Activated effector memory CD4-positive, alpha-beta T cell treated with Interleukin-2 at 50 U/mL for 16 hours (primary cell): ENCODE data around the gene HOXC12.

Source experiments
- DNase-seq: peaks from one replicate; pipeline ENCODE4 v3.0.0-alpha.2; 2020

The HOXC12 gene

DNA sequence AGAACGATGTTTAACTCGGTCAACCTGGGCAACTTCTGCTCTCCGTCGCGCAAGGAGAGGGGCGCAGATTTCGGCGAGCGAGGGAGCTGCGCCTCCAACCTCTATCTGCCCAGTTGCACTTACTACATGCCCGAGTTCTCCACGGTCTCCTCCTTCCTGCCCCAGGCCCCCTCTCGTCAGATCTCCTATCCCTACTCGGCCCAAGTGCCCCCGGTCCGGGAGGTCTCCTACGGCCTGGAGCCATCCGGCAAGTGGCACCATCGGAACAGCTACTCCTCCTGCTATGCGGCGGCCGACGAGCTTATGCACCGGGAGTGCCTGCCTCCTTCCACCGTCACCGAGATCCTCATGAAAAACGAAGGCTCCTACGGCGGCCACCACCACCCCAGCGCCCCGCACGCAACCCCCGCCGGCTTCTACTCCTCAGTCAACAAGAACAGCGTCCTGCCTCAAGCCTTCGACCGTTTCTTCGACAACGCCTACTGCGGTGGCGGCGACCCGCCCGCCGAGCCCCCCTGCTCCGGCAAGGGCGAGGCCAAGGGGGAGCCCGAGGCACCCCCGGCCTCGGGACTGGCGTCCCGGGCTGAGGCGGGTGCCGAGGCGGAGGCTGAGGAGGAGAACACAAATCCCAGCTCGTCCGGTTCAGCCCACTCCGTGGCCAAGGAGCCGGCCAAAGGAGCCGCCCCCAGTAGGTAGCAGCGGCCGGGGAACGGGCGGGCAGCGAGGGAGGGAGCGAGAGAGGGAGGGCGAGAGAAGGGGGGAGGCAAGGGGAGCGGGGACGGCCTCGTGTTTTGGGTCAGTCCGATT lies 18.7 kb downstream of the HOXC12 start:
- no peak for DNase-seq

DNA sequence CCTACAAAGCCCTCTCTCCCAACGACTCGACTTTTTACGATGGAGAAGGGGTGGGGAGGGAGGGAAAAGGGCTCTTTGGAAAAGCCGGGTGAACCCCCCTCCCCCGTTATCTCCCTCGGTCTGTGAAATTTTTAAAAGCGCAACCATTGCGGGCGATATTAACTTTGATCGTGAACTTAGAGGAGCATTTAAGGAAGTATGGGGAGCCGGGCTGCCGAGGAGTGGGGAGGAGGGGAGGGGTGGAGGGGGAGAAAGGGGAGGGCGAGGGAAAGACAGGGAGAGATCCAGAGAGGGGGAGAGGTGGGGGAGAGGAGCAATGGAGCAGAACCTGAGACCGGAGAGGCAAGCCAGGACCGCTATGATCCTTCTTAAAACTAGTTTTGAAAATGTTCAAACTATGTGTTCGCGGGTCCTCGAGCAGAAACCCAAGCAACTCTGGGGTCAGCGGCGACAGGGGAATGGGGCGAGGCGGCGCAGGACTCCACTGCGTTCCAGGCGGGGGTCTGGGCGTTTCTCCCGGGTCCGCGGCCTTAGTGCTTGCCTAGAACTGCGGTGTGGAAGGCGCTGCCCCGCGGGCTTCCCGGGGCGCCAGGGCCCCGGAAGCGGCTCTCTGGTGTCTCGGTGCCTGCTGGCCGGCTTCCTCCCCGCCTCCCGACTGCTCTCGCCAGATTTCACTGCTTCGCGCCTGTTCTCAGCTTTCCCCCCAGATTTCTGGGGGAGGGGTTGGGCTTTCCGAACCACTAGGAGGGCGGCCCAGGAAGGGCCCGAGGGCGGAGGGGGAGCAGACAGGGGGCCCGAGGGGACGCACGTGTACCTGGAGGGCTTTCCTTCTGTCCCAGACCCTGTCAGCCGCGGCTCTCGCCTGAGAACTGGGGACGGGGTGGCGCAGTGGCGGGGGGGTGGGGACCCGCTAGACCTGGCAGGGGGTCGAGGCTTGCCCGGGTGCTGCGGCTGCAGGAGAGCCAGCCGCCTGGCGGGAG lies 19.7 kb downstream of the HOXC12 start, which contains the start of gene HOTAIR:
Gene HOTAIR, minus strand, starts transcription at position 871 of the 980 bp plus-strand sequence.
- DNase-seq = no peak

DNA sequence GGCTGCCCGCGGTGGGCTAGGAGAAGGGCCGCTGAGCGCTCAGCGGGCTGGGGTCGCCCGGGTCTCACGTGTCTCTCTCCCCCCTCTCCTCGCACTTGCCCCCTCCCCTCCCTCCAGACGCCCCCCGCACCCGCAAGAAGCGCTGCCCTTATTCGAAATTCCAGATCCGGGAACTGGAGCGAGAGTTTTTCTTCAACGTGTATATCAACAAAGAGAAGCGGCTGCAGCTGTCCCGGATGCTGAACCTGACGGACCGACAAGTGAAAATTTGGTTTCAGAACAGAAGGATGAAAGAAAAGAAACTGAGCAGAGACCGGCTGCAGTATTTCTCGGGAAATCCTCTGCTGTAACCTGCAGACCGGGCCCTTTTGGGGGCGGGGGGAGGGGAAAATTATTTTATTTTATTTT lies 20.4 kb downstream of the HOXC12 start:
- DNase-seq = no peak

DNA sequence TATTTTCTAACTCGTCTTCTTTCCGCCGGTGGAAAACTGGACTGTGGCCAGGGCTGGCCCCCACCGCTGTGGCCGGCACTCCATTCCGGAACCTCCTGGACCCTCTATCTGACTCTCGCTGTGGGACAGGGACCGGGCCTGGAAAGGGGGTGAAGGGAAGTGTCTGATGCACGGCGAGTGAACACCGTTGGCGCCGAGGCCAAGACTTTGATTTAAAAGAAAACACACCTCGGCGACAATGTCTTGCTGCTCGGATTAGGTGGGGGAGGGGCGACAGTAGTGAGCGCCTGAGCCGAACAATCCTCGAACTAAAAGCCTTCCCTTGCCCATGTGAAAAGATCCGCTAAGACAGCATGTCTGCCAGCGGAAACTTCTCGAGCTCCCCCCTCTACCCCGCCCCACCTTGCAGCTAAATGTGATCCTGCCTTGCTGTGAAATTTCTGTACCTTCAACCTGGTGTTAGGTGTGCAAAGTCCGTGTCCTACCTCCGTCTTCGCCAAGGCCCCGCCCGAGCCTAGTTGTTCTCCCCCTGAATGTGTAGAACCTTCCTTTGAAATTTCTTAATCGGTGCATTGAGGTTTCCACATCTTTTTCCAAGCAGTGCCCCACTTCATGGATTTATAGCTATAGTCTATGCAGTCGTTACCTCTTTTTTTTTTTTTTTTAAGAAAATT lies 20.9 kb downstream of the HOXC12 start:
- no peak for DNase-seq

DNA sequence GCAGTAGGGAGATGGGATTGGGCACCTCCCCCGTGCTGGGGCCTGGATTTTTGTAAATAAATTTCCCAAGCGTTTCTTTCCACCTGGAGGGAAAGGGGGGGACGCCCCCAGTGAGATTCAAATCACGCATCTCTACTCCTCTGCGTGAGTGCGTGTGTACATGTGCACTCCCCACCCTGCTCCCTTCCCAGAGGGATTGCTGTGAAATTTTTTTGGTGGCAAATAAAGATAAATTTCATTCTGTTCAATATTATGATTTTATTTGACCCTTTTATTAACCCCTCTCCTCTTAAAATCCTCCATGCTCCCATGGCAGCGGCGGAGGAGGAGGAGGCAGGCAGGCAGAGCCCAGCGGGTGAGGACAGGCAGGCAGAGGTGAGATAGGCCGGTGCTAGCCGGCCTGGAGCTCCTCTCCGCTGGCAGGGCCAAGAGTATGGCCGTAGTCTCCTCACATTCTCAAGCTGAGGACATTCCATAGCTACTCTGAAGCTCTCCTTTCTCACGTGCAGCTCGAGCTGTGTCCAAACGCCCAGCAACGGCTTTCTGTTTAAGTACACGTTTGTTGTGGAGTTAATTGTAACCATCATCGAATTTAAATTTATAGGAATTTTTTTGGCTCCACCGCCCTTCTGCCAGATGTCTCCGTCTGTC lies 21.6 kb downstream of the HOXC12 start:
- no peak for DNase-seq

DNA sequence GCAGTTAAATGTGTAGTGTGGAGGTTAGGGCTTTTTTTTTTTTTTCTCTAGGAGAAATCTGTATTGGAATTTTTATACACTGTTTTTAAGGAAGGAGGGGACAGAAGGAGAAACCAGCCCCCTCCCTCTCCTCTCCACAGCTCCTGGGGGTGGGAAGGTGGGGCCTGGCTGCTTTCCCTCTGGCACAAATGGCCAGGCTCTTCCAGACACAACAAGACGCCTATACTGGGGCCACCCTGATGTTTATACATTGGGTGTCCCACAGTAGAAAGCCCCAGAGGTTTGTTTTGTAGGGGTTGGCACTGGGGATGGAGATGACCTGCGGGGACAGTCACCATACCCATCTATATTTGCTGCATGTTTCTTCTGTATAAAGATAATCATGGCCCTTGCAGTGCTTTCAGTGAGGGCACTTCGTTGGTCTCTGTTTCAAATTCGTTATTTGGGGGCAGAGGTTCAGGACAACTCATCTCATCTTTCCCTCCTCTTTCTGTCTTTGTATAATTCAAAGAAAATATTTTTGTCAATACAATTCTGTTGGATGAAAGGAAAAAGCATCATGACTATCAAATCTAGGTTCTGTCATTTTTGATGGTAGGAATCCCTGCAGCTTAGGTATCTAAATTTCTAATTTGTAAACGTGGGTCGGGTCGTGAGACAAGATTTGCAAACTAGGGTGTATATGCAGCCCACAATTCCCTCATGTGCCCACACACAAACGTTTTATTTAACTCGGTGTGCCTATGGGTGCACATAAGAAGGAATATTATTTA lies 22.3 kb downstream of the HOXC12 start:
- no peak for DNase-seq

DNA sequence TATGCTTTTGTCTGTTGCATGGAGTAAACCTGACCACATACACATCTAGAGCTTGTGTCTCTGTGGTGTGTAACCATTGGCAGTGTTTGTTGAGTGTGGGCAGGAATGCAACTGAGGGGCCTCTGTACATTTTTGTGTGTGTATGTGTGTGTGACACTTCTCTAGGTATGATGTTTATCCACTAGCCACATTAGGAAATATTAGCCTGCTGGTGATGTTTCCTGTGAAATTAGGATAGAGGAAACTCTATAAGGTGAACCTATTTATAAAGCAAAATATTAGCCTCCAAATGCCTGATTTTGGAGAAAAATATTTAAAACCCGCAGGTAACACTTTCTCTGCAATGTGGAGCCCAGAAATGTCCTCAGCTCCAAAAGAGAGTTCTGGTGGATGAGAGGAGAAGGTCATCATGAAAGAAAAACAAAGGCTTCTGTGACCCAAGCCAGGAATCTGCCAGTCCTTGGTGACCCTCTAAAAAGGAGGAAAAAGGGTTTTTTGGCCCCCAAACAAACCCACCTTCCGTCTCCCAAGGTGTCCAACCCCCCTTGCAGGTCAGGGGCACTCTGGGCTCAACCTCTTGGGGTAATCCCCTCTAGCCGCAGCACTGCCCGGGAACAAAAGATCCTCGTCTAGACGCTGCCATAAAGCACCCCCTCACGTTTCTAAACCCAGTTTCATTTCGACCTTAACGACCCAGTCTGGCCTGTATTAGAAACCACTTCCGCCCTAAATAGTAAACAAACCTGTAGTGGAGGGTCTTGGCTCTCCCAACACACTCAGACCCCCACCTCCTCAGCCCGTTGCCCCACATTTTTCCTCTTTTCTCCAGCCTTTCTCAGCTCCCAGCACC lies 23.1 kb downstream of the HOXC12 start:
- no peak for DNase-seq

DNA sequence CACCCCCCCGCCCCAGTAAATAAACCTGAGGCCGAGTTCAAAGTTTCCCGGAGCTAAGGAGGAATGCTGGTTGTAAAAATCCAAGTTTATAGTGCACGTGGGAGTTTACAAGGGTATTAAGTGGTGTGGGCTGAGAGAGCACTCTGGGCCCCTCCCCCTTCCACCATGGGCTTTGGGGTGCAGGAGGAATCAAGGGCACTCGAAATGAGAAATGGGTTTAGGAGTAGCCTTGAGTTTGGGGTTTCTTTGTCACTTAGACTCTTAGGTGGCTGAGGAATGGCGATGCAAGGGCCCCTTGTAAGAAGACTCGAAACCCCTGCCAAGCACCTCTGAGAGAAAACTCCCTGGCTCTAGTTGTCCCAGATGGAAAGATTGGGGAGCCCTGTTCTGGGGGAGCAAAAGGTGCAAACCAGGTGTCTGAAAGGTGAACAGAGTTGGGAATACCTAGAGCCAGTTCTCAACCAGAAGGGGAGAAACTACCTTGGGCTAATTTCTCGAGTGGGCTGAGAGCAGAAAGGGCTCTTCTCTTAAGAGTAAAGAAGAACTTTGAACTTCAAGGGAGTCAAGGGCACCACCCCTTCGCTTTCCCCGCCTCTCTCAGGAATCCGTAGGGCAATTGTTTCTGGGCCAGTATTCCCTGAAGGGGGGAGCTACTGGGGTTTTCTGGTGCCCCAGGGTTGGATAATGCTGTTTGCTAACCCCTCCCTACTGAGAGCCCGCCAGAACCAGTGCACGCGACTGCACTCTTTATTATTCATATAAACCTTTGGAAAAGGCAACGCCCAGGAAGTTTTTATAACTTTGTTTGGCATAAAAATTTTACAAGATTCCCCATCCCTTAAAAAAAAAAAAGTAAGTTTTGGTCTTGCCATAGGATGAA lies 24.0 kb downstream of the HOXC12 start:
- no peak for DNase-seq

DNA sequence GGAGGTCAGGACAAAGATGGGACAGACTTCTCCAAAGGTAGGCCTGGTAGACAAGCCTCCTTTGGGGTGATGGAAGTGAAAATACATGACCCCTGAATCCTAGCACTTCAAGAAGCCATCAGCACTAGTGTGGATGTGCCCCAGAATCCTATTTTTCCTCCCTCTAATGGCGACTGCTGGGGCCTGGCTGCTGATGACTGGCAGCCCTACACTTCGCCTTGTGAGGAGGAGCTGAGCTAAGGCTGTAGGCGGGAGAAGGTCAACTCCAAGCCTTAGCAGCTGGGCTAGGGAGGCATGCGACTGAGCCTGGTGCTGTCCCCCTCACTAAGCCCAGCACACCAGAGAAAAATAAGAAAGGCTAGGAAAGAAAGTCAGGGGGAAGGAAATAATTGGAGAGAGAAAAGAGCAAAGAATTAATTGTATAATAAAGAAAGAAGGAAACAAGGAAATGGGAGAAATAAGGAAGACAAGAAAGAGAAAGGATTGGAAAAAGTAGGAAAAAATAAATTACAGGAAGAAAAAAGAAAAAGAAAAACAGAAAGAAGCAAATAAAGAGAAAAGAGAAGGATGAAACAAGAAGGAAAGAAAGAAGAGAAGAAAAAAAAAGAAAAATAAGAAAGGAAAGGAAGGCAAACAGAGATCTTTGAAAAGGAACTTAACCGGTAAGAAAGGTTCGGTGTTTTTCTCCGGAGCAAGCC lies 25.6 kb downstream of the HOXC12 start:
- no peak for DNase-seq

DNA sequence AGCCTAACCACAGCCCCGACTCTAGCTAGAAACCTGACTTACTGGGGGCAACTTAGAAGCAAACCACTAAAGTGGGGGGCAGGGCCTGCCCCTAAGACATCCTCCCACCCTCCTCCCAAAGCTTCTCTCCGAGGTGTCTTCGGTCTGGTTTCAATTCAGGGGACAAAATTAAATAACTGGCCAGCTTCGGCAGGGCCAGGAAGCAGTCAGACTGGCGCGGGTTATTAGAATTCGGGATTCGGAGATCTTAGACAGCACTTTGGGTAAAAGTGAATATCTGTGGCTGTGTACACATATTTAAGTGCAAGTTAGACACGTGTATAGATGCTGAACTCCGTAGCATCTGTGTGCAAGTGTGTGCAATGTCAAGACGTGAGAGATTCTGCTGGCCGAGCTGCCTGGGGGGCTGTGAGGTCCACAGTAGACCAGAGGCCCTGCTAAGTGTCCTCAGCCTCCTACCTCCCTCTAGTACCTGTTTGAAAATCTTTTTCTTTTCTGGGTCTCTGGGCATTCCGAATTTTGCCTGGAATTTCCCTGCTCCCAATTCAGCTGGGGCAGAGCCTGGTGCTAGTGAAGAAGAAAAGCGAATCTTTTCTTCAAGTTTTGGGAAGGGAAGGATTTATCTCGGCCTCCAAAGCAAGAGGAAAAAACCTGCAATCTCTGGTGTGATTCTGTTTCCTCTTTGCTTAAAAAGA lies 26.2 kb downstream of the HOXC12 start:
- no peak for DNase-seq

DNA sequence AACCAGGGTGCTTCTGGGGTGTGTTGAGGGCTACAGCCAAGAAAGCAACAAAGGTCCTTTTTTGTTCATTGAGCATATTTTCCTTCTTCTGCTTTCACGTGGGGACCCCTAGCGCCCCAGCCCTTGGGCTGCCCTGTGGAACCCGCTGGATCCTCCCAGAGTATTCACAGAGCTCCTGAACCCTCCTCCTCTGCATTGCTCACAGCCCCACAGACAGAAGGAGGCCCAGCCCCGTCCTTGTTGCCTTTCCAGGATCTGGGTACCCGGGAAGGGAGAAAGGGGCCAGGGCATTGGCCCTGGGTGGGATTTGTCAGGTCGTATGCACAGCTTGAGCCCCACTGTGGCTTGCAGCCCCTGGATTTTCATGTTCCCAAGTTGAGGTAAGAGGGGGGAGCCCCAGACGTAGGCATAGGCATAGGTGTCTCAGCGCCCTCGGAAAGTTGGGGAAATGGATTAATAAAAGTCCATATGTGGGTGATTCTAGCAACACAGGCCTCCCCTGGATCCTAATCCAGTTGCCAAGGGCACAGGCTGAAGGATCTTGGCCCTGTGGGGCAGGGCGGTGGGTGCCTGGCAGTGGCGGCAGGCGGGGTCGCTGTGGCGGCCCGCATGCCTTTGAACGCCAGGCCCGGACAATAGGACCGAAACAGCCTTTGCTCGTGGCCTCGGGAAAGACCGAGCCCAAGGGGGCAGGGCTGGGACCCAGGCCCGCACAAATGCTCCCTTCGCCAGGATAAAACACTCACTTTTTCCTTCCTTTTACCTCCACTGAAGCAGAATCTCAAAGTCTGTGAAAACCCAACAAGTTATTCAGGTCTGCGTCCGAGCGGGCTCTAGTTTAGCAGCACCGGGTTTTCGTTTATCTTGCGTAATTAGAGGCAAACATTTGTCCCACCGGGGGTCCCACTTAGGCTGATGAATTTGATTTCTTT lies 27.2 kb downstream of the HOXC12 start:
- DNase-seq = no peak

DNA sequence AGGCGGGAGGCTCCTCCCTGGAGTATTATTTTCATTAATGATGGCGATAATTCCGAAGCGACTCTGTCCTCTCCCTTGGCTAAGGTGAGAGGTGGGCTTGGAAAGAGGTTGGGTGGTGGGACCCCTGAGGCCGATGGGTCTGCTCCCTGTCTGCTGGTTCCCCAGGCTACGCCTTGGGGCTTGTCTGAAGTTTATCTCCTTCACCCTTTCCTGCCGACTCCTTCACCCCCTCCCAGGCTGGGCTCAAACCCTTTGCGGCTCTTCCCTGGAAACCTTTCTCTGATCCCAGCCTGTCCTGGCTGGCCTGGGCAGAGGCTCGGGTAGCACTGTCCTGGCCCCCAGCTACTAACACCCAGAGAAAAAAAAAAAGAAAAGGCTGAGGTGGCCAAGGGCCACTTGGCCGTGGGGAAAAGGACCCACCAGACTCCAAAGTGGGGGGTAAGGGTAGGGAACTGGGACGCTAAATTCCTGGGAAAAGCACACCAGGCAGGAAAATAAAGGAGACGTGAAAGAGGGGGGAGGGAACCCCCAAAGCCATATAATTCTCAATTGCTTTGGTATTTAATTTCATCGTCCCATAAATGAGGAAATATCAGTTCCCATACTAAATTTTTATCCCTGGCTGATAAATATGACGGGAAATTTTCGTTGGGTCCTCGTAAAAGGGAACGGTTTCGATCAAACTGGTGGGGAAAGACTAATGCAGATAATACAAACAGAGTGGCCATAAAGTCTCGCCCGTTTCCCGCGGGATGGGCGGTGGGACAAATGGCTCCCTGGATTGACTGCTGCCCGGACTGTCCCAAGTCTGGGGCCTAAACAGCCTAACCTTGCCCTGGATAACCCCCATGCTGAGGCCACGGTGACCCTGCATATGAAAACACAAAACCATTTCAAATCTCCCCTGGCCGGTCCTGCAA lies 28.2 kb downstream of the HOXC12 start:
- no peak for DNase-seq

DNA sequence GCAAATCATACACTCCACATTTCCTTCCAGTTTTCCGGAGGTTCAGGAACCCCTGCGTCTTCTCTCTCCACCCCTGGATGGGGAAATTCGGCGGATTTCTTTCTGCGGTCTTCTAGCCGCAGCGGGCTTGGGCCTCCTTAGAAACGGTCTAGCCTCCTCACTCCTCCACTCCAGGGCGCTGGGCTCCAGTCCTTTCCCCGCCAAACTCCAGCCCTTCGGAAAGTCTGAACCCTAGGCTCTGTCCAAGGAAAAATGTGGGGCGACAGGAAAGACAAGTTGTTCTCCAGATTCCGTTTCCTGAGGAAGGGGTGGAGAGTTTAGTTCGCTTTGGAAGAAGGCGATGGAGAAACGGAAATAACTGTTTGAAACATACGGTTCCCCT lies 28.9 kb downstream of the HOXC12 start:
- no peak for DNase-seq

DNA sequence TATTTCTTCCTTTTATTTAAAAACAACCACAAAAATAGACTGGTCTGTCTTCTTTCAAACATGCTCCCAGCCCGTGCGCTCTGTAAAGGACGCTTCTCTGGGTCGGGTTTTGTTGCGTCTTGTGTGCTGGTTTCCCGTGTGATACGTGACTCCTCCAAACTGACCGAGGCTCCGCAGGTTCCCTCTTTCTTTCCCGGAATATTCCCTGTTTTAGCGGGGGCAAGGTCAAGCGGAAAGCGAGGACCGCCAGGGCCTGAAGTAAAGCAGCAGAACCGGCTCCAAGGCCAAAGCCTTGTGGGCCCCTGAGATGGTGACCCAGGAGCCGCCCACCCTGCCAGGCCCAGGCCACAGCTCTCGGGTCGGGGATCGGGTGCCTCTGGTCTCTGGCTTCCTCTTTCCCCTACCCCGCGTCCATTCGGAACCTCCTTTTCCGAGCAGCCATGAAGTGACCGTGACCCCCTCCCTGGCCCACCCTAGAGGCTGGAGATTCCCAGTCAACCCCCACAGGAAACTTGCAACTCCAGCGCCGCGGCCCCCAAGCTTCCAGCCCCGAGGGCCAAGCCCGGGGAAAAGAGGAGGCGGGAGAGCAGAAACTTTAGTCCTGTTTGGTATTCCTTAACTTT lies 29.4 kb downstream of the HOXC12 start:
- no peak for DNase-seq

DNA sequence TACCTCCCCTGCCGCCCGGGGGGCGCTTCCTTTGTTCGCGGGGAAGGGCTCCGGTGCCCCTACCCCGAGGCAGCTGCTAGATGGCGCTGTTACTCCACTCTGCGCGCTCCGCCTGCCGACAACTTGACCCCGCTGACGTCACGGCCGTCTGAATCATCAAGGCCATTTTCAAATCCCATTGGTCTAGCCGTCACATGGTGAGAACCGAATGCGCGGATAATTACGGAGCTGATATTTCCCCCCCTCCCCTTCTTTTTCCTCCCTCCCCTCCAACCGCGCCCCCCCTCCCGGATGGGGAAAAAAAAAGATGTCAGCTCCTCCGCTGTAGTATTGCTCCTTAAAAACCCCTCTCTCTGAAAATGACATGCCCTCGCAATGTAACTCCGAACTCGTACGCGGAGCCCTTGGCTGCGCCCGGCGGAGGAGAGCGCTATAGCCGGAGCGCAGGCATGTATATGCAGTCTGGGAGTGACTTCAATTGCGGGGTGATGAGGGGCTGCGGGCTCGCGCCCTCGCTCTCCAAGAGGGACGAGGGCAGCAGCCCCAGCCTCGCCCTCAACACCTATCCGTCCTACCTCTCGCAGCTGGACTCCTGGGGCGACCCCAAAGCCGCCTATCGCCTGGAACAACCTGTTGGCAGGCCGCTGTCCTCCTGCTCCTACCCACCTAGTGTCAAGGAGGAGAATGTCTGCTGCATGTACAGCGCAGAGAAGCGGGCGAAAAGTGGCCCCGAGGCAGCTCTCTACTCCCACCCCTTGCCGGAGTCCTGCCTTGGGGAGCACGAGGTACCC lies 30.4 kb downstream of the HOXC12 start, which contains the start of gene HOXC10:
Gene HOXC10, plus strand, starts transcription at position 246 of the 791 bp plus-strand sequence. Its CDS starts 114 bp downstream, at position 360.
- no peak for DNase-seq
